H1 (cell line): Measurements from ENCODE around the gene LYPD6. TPM values are rescaled to one million over a fixed set of nuclear protein-coding genes. Genes with fewer than 3 reads are reported as not detected.

Experiments used
- CHD7 ChIP-seq: fragments of 300-600 bp; sonication (generic); IDR thresholded peaks from 2 replicates; pipeline ENCODE4 v1.7.1; 2012; ENCODE audit warnings: low read length, moderate library complexity, mild to moderate bottlenecking, inconsistent platforms; ENCODE audit not compliant: insufficient replicate concordance
- RFX5 ChIP-seq: IDR thresholded peaks from 2 replicates; pipeline ENCODE4 v1.6.1; 2011; ENCODE audit warnings: low read depth, low read length, improper control_type of control experiment, borderline replicate concordance
- polyA plus RNA-seq, 7 experiments: library from polyadenylated mRNA; depleted of rRNA in 3 of 7; stranded (reverse) in 5 of 7; unstranded in 2 of 7; fragments of >200 nt in 5 of 7; fragments of 200-250 nt in 2 of 7; gene quantifications; 1 replicate in 5 of 7; 2 replicates in 1 of 7; 4 replicates in 1 of 7; pipeline versions ENCODE4 v1.2.1 to v1.2.3, GENCODE V29; 2011 to 2013; ENCODE audit warnings: missing spikeins in 2 of 7, mixed read lengths in 2 of 7
- total RNA-seq: library from RNA; stranded (reverse); fragmentation: NEBNext Ultra II Directional; extraction: Animal tissue kit (Norgen Biotek cat#: 25700); gene quantifications from 2 replicates; pipeline ENCODE4 v1.2.1, GENCODE V29; 2021

The LYPD6 gene
- total and polyA plus RNA-seq, 2 of the 8 experiments (the other 6 are each of a cell fraction or from before 2014, with no cell fraction given): 5.6 to 8.9 TPM

DNA sequence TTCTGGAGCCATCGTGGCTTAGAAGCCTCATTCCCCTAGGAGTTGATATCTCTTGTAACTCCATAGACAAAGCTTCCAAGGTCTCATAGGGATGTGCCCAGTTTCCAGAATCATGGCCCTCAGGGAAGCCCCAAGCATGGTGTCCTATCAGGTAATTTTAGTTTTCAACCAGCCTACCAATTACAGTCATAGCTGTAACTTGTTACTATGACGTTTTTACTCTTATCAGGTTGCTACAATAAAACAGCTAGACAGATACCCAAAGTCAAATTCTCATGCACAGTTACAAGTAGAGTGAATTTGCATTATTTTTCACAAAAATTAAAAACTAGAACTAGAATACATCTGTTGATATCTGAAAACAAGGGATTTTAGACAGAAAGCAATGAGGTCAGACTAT lies 8.9 kb downstream of the LYPD6 start (continued):
- TF ChIP-seq CHD7: no peak
- peak; percentile 52; the same call in 1 of the 2 replicates for TF ChIP-seq RFX5
- TF ChIP-seq, all 59 proteins: peak for 1
